Naive thymus-derived CD4-positive, alpha-beta T cell (primary cell): Measurements from ENCODE around the gene TBC1D1. TPM values are rescaled to one million over a fixed set of nuclear protein-coding genes. Genes with fewer than 3 reads are reported as not detected.
A peak's percentile ranks its signal among the peaks of the same experiment; 100 is the strongest.

ENCODE experiments used
- ATAC-seq: fragments of 150-1000 bp; cut with Tn5 transposase; 2 replicates; pipeline ENCODE4 v1.10.0; 2021; ENCODE audit warnings: mild to moderate bottlenecking, moderate library complexity
- CTCF ChIA-PET: fragments of 350-600 bp; sonication (Branson Sonifier 250); formaldehyde crosslinking; loops from one replicate; lab custom pipeline; 2021; ENCODE audit warnings: antibody characterized with exemption; lab: Charles Lee
- POLR2A ChIA-PET: fragments of 350-600 bp; sonication (Branson Sonifier 250); formaldehyde crosslinking; loops from one replicate; lab custom pipeline; 2021; ENCODE audit warnings: antibody characterized with exemption, inconsistent platforms; lab: Charles Lee
- DNase-seq, 9 donors: peaks; one replicate each; pipeline versions ENCODE4 v3.0.0 to v3.0.0-alpha.2; 2020 to 2022; ENCODE audit warnings: mixed read lengths in 1 of 9
- H3K27ac ChIP-seq: one replicate; pipeline ENCODE4 v1.7.0; 2013; ENCODE audit warnings: mild to moderate bottlenecking, low read depth, low read length, moderate library complexity
- H3K27me3 ChIP-seq, 2 donors: one replicate each; pipeline ENCODE4 v1.7.0; 2013; ENCODE audit warnings: low read length in 2 of 2, mild to moderate bottlenecking in 2 of 2, moderate library complexity in 2 of 2; ENCODE audit not compliant: control insufficient read depth in 2 of 2, insufficient read depth in 2 of 2
- H3K36me3 ChIP-seq, 3 experiments: 1 replicate in 2 of 3; 2 replicates in 1 of 3; pipeline ENCODE4 v1.7.0; 2013; ENCODE audit warnings: low read length in 3 of 3, mild to moderate bottlenecking in 3 of 3, moderate library complexity in 1 of 3; ENCODE audit not compliant: insufficient read depth in 3 of 3, control insufficient read depth in 2 of 3
- H3K4me1 ChIP-seq, 2 donors: one replicate each; pipeline ENCODE4 v1.7.0; 2013; ENCODE audit warnings: low read length in 2 of 2, mild to moderate bottlenecking in 2 of 2, moderate library complexity in 1 of 2; ENCODE audit not compliant: control insufficient read depth in 2 of 2, insufficient read depth in 2 of 2
- H3K4me3 ChIP-seq: 2 replicates; pipeline ENCODE4 v1.7.0; 2013; ENCODE audit warnings: mild to moderate bottlenecking, low read length
- H3K9me3 ChIP-seq, 3 experiments: 1 replicate in 2 of 3; 2 replicates in 1 of 3; pipeline ENCODE4 v1.7.0; 2013; ENCODE audit warnings: low read length in 3 of 3; ENCODE audit not compliant: control insufficient read depth in 2 of 3
- H3K27ac Mint-ChIP-seq, 9 donors: one replicate each; pipeline ENCODE4 v1.8.0; 2020 to 2022; ENCODE audit warnings: mixed read lengths in 9 of 9, mild to moderate bottlenecking in 8 of 9, moderate library complexity in 5 of 9, inconsistent platforms in 2 of 9
- H3K27me3 Mint-ChIP-seq, 5 donors: one replicate each; pipeline ENCODE4 v1.8.0; 2021 to 2022; ENCODE audit warnings: mixed read lengths in 5 of 5, mild to moderate bottlenecking in 1 of 5
- H3K36me3 Mint-ChIP-seq, 5 donors: one replicate each; pipeline ENCODE4 v1.8.0; 2020 to 2022; ENCODE audit warnings: mixed read lengths in 5 of 5, mild to moderate bottlenecking in 3 of 5, inconsistent platforms in 1 of 5
- H3K4me1 Mint-ChIP-seq, 7 donors: one replicate each; pipeline ENCODE4 v1.8.0; 2020 to 2022; ENCODE audit warnings: mixed read lengths in 7 of 7, mild to moderate bottlenecking in 3 of 7, inconsistent platforms in 1 of 7
- H3K4me3 Mint-ChIP-seq, 10 donors: one replicate each; pipeline ENCODE4 v1.8.0; 2020 to 2022; ENCODE audit warnings: mild to moderate bottlenecking in 10 of 10, mixed read lengths in 10 of 10, moderate library complexity in 6 of 10, inconsistent platforms in 2 of 10
- H3K9me3 Mint-ChIP-seq, 11 donors: one replicate each; pipeline ENCODE4 v1.8.0; 2020 to 2022; ENCODE audit warnings: mixed read lengths in 11 of 11, mild to moderate bottlenecking in 4 of 11, inconsistent platforms in 1 of 11, moderate library complexity in 1 of 11
- intact Hi-C, 2 donors: fragments of 100-400 bp; cut with micrococcal nuclease; formaldehyde crosslinking; loops; one replicate each; pipeline ENCODE4 v1.15.1; 2023
- polyA plus RNA-seq, 2 donors: library from polyadenylated mRNA; unstranded; fragments of 300-500 nt; fragmentation: Illumina TruSeq; gene quantifications; one replicate each; pipeline ENCODE4 v1.2.3, GENCODE V29; 2021
- total RNA-seq, 6 experiments: library from RNA in 5 of 6; stranded (reverse) in 5 of 6; gene quantifications; 1 replicate in 5 of 6; 2 replicates in 1 of 6; pipeline ENCODE4 v1.2.3 and lab custom pipeline; 2021 to 2026

TBC1D1 gene
- total and polyA plus RNA-seq, 7 experiments from 2014 or later, result 19.4 to 66.8 (median 46.9) TPM

GRCh38 chr4:38122060-38122459 is 231.2 kb downstream of the TBC1D1 start:
- Histone ChIP-seq H3K36me3 (peaks cover 0 to 42% (median 6%) of the 10 kb centered on the region in 3 experiments), H3K4me3 (no peak overlapping the region), H3K27ac (no peak overlapping the region), H3K27me3 (no peaks in the 10 kb centered on the region), H3K4me1 (no peaks in the 10 kb centered on the region), H3K9me3 (no peaks in the 10 kb centered on the region)
- ATAC-seq (no peak), DNase-seq (no peak)
- POLR2A ChIA-PET, result no interaction called here
- intact Hi-C loops, result no loop called here
- CTCF ChIA-PET, result no interaction called here
- H3K9me3 Mint-ChIP-seq, result no peaks in the 10 kb centered on the region
- peaks cover 15 to 61% (median 39%) of the 10 kb centered on the region in 5 donors for H3K36me3 Mint-ChIP-seq
- H3K27ac Mint-ChIP-seq, result peak overlapping the region in 3 of 9 donors; percentile 20 to 56 (median 20)
- no peak overlapping the region for H3K4me3 Mint-ChIP-seq
- peaks cover 0 to 14% (median 4%) of the 10 kb centered on the region in 7 donors for H3K4me1 Mint-ChIP-seq
- H3K27me3 Mint-ChIP-seq, result no peaks in the 10 kb centered on the region

GRCh38 chr4:38123555-38123954 is 232.7 kb downstream of the TBC1D1 start:
- Mint-ChIP-seq H3K27me3 (no peaks in the 10 kb centered on the region), H3K27ac (peak overlapping the region in 3 of 9 donors; percentile 32 to 55 (median 53)), H3K4me1 (peaks cover 8 to 23% (median 12%) of the 10 kb centered on the region in 7 donors), H3K9me3 (no peaks in the 10 kb centered on the region), H3K4me3 (no peak overlapping the region), H3K36me3 (peaks cover 13 to 56% (median 38%) of the 10 kb centered on the region in 5 donors)
- Histone ChIP-seq H3K9me3 (no peaks in the 10 kb centered on the region), H3K4me1 (peaks cover 5 to 10% of the 10 kb centered on the region in 2 donors), H3K36me3 (peaks cover 0 to 27% (median 6%) of the 10 kb centered on the region in 3 experiments), H3K4me3 (no peak overlapping the region), H3K27me3 (no peaks in the 10 kb centered on the region), H3K27ac (no peak overlapping the region)
- ChIA-PET POLR2A (no interaction called here), CTCF (no interaction called here)
- no peak for DNase-seq
- intact Hi-C loops, result no loop called here
- no peak for ATAC-seq

DNA sequence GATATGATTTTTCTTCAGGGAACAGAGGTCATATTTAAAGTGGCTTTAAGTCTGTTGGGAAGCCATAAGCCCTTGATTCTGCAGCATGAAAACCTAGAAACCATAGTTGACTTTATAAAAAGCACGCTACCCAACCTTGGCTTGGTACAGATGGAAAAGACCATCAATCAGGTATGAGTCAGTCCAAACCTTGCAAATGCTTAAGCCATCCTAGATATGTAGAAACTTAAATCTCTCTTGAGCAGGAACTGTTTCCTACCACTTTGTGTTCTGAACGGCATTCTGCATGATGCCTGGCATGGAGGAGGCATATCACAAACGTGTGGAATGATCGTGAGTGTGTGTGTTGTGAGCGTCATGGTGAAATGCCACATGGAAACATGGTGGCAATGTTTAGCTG is 234.1 kb downstream of the TBC1D1 start:
- Mint-ChIP-seq H3K27me3 (peaks cover 0 to 2% (median 0%) of the 10 kb centered on the region in 5 donors), H3K36me3 (peaks cover 11 to 58% (median 36%) of the 10 kb centered on the region in 5 donors), H3K9me3 (no peaks in the 10 kb centered on the region), H3K27ac (peak overlapping the region in 2 of 9 donors; percentile 14 to 41), H3K4me1 (peaks cover 18 to 37% (median 24%) of the 10 kb centered on the region in 7 donors), H3K4me3 (no peak overlapping the region)
- intact Hi-C loops, result no loop called here
- ChIA-PET POLR2A (no interaction called here), CTCF (no interaction called here)
- DNase-seq (no peak), ATAC-seq (no peak)
- Histone ChIP-seq H3K36me3 (peaks cover 0 to 18% (median 6%) of the 10 kb centered on the region in 3 experiments), H3K4me1 (peaks cover 9 to 24% of the 10 kb centered on the region in 2 donors), H3K9me3 (no peaks in the 10 kb centered on the region), H3K4me3 (no peak overlapping the region), H3K27me3 (no peaks in the 10 kb centered on the region), H3K27ac (no peak overlapping the region)

GRCh38 chr4:38125816-38126215 is 234.9 kb downstream of the TBC1D1 start:
- Mint-ChIP-seq H3K4me1 (peaks cover 23 to 46% (median 33%) of the 10 kb centered on the region in 7 donors), H3K9me3 (no peaks in the 10 kb centered on the region), H3K27me3 (peaks cover 0 to 2% (median 0%) of the 10 kb centered on the region in 5 donors), H3K36me3 (peaks cover 7 to 54% (median 31%) of the 10 kb centered on the region in 5 donors), H3K27ac (no peak overlapping the region), H3K4me3 (no peak overlapping the region)
- peaks cover 15 to 32% of the 10 kb centered on the region in 2 donors for H3K4me1 ChIP-seq
- intact Hi-C loops, result no loop called here
- H3K27me3 ChIP-seq, result no peaks in the 10 kb centered on the region
- ATAC-seq (no peak), DNase-seq (no peak)
- no peak overlapping the region for H3K27ac ChIP-seq
- no peaks in the 10 kb centered on the region for H3K9me3 ChIP-seq
- ChIA-PET POLR2A (no interaction called here), CTCF (no interaction called here)
- H3K4me3 ChIP-seq, result no peak overlapping the region
- peaks cover 0 to 10% (median 6%) of the 10 kb centered on the region in 3 experiments for H3K36me3 ChIP-seq

DNA sequence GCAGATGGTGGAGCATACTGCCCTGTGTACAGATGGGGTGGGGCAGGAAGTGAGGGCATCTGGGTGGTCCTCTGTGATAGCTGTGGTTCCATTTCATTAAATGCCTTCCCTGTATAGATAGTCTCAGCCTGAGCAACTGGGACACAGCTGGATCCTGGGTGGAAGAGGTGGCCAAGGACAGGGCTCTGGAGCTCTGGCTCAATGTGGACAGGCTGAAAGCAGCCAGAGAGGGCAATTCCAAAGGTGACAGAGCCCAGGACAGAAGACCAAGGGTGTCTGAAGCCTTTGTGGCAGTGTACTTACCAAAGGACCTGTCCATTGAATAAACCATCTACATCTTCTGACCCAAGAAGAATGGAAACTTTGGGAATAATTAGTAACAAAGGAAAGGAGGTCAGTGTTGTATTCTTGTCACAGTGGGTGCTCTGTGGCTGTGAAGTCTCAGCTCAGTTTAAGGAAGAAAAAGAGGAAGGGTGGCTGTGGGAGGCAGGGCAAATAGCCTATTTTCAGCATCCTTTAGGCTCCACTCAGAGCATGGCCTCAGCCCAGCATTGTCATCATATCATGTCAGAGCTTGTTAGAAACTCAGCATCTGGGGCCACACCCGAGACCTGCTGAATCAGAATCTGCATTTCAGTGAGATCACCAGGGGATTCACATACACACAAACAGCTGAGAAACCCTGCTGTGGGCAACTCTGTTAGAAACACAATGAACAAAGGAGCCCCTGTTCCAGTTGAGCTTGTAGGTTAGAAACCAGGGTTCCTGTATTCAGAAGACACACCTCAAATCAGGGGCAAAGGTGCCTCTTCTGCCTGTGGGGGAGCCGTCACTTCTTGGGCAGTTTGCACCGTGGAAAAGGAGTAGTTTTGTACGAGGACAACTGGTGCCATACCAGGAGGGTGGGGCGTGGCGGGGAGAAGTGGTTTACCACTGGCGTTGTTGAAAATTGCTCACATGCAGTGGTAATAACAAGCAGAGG is 237.9 kb downstream of the TBC1D1 start:
- intact Hi-C loops, result loop anchor here in 1 of 2 donors (2.0 kb wide), 1 partner anchor 66 kb away; no protein-coding TSS in a partner anchor
- Histone ChIP-seq H3K4me3 (no peak overlapping the region), H3K27me3 (no peaks in the 10 kb centered on the region), H3K27ac (no peak overlapping the region), H3K9me3 (no peaks in the 10 kb centered on the region), H3K4me1 (peaks cover 37 to 56% of the 10 kb centered on the region in 2 donors), H3K36me3 (peaks cover 0 to 10% (median 0%) of the 10 kb centered on the region in 3 experiments)
- ChIA-PET CTCF (no interaction called here), POLR2A (interaction anchor here (0.6 to 0.7 kb wide), 2 partner anchors 393 to 666 kb away, joined by 3 read pairs; no protein-coding TSS in a partner anchor)
- Mint-ChIP-seq H3K27me3 (peaks cover 0 to 2% (median 0%) of the 10 kb centered on the region in 5 donors), H3K9me3 (no peaks in the 10 kb centered on the region), H3K36me3 (peaks cover 3 to 47% (median 26%) of the 10 kb centered on the region in 5 donors), H3K4me1 (peaks cover 39 to 67% (median 57%) of the 10 kb centered on the region in 7 donors), H3K27ac (peak overlapping the region; percentile 74 to 95 (median 88)), H3K4me3 (peak overlapping the region in 3 of 10 donors; percentile 4 to 71 (median 59))
- peak in 6 of 9 donors; percentile 7 to 57 (median 29) for DNase-seq
- peak; percentile 60 for ATAC-seq

DNA sequence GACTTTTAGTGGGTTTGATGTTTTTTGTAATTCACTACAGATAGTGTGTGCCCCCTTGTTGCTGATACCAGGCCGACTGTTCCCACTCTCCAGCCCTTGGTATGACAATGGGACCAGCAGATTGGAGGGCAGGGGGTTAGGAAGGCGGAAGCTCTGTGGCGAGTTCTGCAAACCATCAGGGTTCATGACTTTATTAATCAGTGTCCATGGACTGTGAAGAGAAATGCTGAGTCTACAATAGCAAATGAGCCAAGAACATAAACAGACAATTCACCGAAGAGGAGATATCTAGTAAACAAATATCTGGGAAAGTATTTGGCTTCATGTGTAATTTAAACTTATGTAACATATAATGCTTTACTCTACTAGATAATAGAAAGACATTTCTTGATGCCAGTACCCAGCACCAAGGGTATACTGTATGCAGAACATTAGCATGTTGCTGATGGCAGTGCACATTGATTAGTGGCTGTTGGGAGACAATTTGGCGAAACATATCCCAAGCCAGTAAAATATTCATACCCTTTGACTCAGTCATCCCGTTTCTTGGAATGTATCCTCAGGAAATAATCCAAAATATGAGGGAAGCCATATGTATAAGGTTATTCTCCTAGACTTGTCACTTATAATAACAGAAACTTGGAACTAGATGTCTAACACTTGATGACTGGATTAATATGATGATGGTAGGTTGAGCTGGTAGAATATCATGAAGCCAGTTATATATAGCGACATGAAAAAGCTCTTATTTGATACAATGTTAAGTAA is 238.8 kb downstream of the TBC1D1 start:
- ATAC-seq (no peak), DNase-seq (no peak)
- peaks cover 0 to 19% (median 0%) of the 10 kb centered on the region in 3 experiments for H3K36me3 ChIP-seq
- H3K4me1 ChIP-seq, result peaks cover 37 to 56% of the 10 kb centered on the region in 2 donors
- no peaks in the 10 kb centered on the region for H3K9me3 ChIP-seq
- Mint-ChIP-seq H3K4me1 (peaks cover 39 to 70% (median 57%) of the 10 kb centered on the region in 7 donors), H3K9me3 (no peaks in the 10 kb centered on the region), H3K4me3 (peak overlapping the region in 2 of 10 donors; percentile 59 to 71), H3K27me3 (peaks cover 0 to 2% (median 0%) of the 10 kb centered on the region in 5 donors), H3K27ac (peak overlapping the region; percentile 74 to 95 (median 89)), H3K36me3 (peaks cover 3 to 54% (median 34%) of the 10 kb centered on the region in 5 donors)
- ChIA-PET CTCF (no interaction called here), POLR2A (interaction anchor here (1.1 kb wide), 1 partner anchor 10 kb away, joined by 3 read pairs; no protein-coding TSS in a partner anchor)
- intact Hi-C loops, result loop anchor here (2.0 to 10.0 kb wide), 11 partner anchors 37 to 1925 kb away; partner anchors contain the start of genes N4BP2 (in 1 of the 2) and WDR19 (in 1 of the 2)
- no peak overlapping the region for H3K27ac ChIP-seq
- no peaks in the 10 kb centered on the region for H3K27me3 ChIP-seq
- no peak overlapping the region for H3K4me3 ChIP-seq
